EL (cell line): Measurements from ENCODE around the gene CNTNAP3.
"Not testable (repeated sequence)": the region's sequence is repeated elsewhere in the genome, so short reads cannot be mapped to it uniquely, and the experiment has no call there.

Experiments
- DNase-seq: peaks from one replicate; pipeline ENCODE4 v3.0.0-alpha.2; 2016

The CNTNAP3 gene

GRCh38 chr9:39062966-39063365 lies 225.0 kb downstream of the CNTNAP3 start:
- not testable (repeated sequence) for DNase-seq

- DNase-seq = not testable (repeated sequence)
Measured at GRCh38 chr9:39054453-39054852, 233.5 kb downstream of the CNTNAP3 start.

- DNase-seq = not testable (repeated sequence)
Measured at GRCh38 chr9:39046833-39047232, 241.1 kb downstream of the CNTNAP3 start.

- DNase-seq = not testable (repeated sequence)
Measured at GRCh38 chr9:39042352-39042803, 245.6 kb downstream of the CNTNAP3 start.

GRCh38 chr9:39041774-39042173 lies 246.2 kb downstream of the CNTNAP3 start:
- not testable (repeated sequence) for DNase-seq

GRCh38 chr9:39039148-39039547 lies 248.8 kb downstream of the CNTNAP3 start:
- not testable (repeated sequence) for DNase-seq

- not testable (repeated sequence) for DNase-seq
Measured at GRCh38 chr9:39038221-39038620, 249.7 kb downstream of the CNTNAP3 start.

GRCh38 chr9:39033849-39034248 lies 254.1 kb downstream of the CNTNAP3 start:
- not testable (repeated sequence) for DNase-seq

- DNase-seq = not testable (repeated sequence)
Measured at GRCh38 chr9:39030204-39031019, 257.6 kb downstream of the CNTNAP3 start.

GRCh38 chr9:39028855-39029254 lies 259.1 kb downstream of the CNTNAP3 start:
- not testable (repeated sequence) for DNase-seq

GRCh38 chr9:39028168-39028567 lies 259.8 kb downstream of the CNTNAP3 start:
- not testable (repeated sequence) for DNase-seq

- DNase-seq = not testable (repeated sequence)
Measured at GRCh38 chr9:39025911-39026588, 261.9 kb downstream of the CNTNAP3 start.
